Epithelial cell of esophagus (primary cell): ENCODE data around the gene ELL2.
A peak's percentile ranks its signal among the peaks of the same experiment; 100 is the strongest.

Experiments used
- DNase-seq: peaks from one replicate; pipeline ENCODE4 v3.0.0; 2010; ENCODE audit warnings: low read depth
- H3K4me3 ChIP-seq: 2 replicates; pipeline ENCODE4 v1.5.1; 2011; ENCODE audit warnings: mild to moderate bottlenecking, low read length, control low read depth
- TF ChIP-seq, protein P1 (sequence below): IDR thresholded peaks from 2 replicates; pipeline ENCODE4 v1.5.1; 2011; ENCODE audit warnings: low read depth, mild to moderate bottlenecking, low read length, control low read depth, inconsistent platforms; ENCODE audit not compliant: insufficient read depth; ENCODE audit errors: missing control alignments

Gene ELL2

GRCh38 chr5:95957561-95958203 is 4.0 kb downstream of the ELL2 start:
- no peak for DNase-seq
- TF ChIP-seq, protein P1, sequence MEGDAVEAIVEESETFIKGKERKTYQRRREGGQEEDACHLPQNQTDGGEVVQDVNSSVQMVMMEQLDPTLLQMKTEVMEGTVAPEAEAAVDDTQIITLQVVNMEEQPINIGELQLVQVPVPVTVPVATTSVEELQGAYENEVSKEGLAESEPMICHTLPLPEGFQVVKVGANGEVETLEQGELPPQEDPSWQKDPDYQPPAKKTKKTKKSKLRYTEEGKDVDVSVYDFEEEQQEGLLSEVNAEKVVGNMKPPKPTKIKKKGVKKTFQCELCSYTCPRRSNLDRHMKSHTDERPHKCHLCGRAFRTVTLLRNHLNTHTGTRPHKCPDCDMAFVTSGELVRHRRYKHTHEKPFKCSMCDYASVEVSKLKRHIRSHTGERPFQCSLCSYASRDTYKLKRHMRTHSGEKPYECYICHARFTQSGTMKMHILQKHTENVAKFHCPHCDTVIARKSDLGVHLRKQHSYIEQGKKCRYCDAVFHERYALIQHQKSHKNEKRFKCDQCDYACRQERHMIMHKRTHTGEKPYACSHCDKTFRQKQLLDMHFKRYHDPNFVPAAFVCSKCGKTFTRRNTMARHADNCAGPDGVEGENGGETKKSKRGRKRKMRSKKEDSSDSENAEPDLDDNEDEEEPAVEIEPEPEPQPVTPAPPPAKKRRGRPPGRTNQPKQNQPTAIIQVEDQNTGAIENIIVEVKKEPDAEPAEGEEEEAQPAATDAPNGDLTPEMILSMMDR: no peak
- H3K4me3 ChIP-seq: peak overlapping the region; percentile 92

GRCh38 chr5:95956900-95957293 is 4.8 kb downstream of the ELL2 start:
- TF ChIP-seq, protein P1: no peak
- H3K4me3 ChIP-seq: peak overlapping the region; percentile 92
- DNase-seq: no peak

GRCh38 chr5:95956021-95956899 is 5.4 kb downstream of the ELL2 start:
- DNase-seq: no peak
- TF ChIP-seq, protein P1: no peak
- H3K4me3 ChIP-seq: peak overlapping the region; percentile 92

DNA sequence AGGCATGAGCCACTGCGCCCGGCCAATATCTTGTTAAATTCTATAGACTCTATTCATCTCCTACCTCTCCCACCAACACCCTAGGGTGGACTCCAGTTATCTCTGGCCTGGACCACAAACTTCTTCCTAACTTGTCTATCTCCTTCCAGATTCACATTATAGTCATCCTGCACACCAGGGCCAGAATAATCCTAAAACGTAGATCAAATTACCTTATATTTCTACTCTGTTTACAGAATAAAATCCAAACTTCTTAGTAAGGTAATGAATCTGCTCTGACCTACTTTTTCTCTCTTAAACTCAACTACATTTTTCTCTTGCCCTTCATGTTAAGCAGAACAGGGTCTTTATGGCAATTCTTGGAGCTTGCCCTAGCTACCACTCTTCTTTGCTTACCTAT is 6.9 kb downstream of the ELL2 start:
- DNase-seq: no peak
- TF ChIP-seq, protein P1: no peak
- H3K4me3 ChIP-seq: no peak overlapping the region

GRCh38 chr5:95953021-95953702 is 8.5 kb downstream of the ELL2 start:
- TF ChIP-seq, protein P1: no peak
- no peak for DNase-seq
- H3K4me3 ChIP-seq: no peak overlapping the region

DNA sequence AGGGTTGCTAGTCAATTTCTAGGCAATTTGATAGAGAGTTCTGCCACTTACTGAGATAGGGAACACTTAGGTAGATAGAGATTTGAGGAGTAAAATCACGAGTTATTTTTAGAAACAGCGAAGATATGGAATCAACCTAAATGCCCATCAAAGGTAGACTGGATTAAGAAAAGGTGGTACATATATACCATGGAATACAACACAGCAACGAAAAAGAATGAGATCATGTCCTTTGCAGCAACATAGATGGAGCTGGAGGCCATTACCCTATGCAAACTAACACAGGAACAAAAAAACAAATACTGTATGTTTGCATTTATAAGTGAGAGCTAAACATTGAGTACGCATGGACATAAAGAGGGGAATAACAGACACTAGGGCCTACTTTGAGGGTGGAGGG is 9.7 kb downstream of the ELL2 start:
- H3K4me3 ChIP-seq: no peak overlapping the region
- TF ChIP-seq, protein P1: no peak
- DNase-seq: no peak
